ENCODE data around the gene GPD1L.

DNA sequence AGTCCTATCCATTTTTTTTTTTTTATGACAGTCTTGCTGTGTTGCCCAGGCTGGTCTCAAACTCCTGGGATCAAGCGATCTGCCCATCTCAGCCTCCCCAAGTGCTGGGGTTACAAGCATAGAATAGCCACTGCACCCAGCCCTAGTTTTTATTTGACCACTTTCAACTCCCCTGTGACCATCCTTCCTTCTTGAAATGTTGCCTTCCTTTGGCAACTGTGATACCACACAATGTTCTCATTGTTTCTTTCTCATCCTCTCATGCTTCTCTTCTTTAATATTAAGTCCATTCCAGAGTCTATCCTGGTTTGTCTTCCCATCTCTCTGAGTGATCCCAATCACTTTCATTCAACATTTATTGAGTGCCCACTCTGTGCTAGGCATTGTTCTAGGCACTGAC is 7.9 kb upstream of the GPD1L start:
- no peak for TF ChIP-seq ESRRG (CRISPR knock-in tag; IDR thresholded peaks at IDR 0.05)
- TF ChIP-seq, protein P1, sequence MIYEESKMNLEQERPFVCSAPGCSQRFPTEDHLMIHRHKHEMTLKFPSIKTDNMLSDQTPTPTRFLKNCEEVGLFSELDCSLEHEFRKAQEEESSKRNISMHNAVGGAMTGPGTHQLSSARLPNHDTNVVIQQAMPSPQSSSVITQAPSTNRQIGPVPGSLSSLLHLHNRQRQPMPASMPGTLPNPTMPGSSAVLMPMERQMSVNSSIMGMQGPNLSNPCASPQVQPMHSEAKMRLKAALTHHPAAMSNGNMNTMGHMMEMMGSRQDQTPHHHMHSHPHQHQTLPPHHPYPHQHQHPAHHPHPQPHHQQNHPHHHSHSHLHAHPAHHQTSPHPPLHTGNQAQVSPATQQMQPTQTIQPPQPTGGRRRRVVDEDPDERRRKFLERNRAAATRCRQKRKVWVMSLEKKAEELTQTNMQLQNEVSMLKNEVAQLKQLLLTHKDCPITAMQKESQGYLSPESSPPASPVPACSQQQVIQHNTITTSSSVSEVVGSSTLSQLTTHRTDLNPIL (CRISPR knock-in tag; IDR thresholded peaks at IDR 0.05; ENCODE audit: low read depth), result no peak
- no peak for TF ChIP-seq RARB (CRISPR knock-in tag; IDR thresholded peaks at IDR 0.05)
- no peak for TF ChIP-seq BACH2 (CRISPR knock-in tag; IDR thresholded peaks at IDR 0.05; ENCODE audit: borderline replicate concordance)
- no peak for TF ChIP-seq OSR1 (CRISPR knock-in tag; IDR thresholded peaks at IDR 0.05)

Measured in SK-N-SH treated with all-trans-retinoic acid at 6 μM for 48 hours (cell line).